ENCODE results near the gene UGT2A1.

The UGT2A1 gene

DNA sequence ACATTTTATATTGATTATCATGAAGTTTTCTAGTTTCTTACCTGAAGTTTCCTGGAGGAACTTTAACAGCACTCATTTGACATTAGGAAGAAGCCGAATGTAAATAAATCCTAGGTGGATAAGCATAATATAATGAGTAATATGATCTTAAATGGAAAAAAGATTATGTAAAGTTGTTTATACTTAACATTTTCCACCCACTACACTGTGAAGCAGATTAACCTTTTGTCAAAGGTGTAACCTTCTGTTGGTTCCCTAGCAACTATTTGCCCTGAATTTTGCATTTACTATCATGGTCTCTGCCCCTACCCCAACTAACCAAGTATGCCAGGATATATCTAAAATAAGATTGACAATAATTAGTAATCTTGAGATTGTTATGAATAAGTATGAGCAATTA lies at the start of gene UGT2A1:
Gene UGT2A1, minus strand, starts transcription at position 101 of the 400 bp plus-strand sequence. CDS start 5,603 bp downstream, outside the sequence.
- no peak within 1 kb of the TSS for H3K4me3 ChIP-seq (ENCODE audit: low read depth in 1 of 2, low read length in 2 of 2)
- H3K9me3 ChIP-seq (ENCODE audit: insufficient read depth, low read length, severe bottlenecking), result no peaks in the 10 kb centered on the region
- H2AFZ ChIP-seq (ENCODE audit: low read depth, low read length), result no peak within 1 kb of the TSS
- ATAC-seq (ENCODE audit: insufficient read depth, low read depth), result no peak
- H3K27ac ChIP-seq (ENCODE audit: low read length), result no peak within 1 kb of the TSS
- no peaks in the 10 kb centered on the region for H3K36me3 ChIP-seq (ENCODE audit: insufficient read depth, low read length)
- no peak within 1 kb of the TSS for H3K4me2 ChIP-seq (ENCODE audit: insufficient read depth, low read length)
- TF ChIP-seq, protein P1, sequence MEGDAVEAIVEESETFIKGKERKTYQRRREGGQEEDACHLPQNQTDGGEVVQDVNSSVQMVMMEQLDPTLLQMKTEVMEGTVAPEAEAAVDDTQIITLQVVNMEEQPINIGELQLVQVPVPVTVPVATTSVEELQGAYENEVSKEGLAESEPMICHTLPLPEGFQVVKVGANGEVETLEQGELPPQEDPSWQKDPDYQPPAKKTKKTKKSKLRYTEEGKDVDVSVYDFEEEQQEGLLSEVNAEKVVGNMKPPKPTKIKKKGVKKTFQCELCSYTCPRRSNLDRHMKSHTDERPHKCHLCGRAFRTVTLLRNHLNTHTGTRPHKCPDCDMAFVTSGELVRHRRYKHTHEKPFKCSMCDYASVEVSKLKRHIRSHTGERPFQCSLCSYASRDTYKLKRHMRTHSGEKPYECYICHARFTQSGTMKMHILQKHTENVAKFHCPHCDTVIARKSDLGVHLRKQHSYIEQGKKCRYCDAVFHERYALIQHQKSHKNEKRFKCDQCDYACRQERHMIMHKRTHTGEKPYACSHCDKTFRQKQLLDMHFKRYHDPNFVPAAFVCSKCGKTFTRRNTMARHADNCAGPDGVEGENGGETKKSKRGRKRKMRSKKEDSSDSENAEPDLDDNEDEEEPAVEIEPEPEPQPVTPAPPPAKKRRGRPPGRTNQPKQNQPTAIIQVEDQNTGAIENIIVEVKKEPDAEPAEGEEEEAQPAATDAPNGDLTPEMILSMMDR (IDR thresholded peaks at IDR 0.05; ENCODE audit: borderline replicate concordance, extremely low read depth, low read length, poor library complexity, severe bottlenecking), result no peak
- no peak for TF ChIP-seq EZH2 (IDR thresholded peaks at IDR 0.05; ENCODE audit: borderline replicate concordance, low read depth, low read length, severe bottlenecking)
- no peaks in the 10 kb centered on the region for H3K79me2 ChIP-seq (ENCODE audit: insufficient read depth, low read length)
- no peaks in the 10 kb centered on the region for H4K20me1 ChIP-seq (ENCODE audit: insufficient read depth, low read length)
- H3K9ac ChIP-seq (ENCODE audit: low read depth, low read length), result no peak within 1 kb of the TSS
- no peaks in the 10 kb centered on the region for H3K4me1 ChIP-seq (ENCODE audit: insufficient read depth, low read length)
- peaks cover 4% of the 10 kb centered on the region for H3K27me3 ChIP-seq (ENCODE audit: insufficient read depth, low read length, poor library complexity)
- no peak for DNase-seq

DNA sequence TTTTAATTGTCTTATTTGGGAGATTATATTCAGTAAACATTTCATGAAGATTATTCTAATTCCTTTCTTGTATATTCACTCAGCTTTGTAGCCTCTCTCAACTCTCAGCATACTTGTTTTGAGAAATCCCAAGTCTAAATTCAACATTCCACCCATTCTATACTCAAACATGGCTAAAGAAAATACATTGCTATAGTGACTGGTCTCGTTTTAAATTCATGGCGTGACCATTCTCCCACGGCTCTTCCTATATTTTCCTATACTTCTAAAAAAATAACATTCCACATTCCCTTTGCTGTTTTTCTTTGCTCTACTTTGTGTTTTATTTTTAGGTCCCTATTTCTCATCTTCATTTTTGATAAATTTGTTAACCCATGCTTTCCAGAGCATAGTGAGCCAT lies 49.2 kb upstream of the UGT2A1 start:
- Histone ChIP-seq H3K36me3 (ENCODE audit: insufficient read depth, low read length) (no peaks in the 10 kb centered on the region), H2AFZ (ENCODE audit: low read depth, low read length) (no peak overlapping the region), H3K79me2 (ENCODE audit: insufficient read depth, low read length) (no peaks in the 10 kb centered on the region), H3K27me3 (ENCODE audit: insufficient read depth, low read length, poor library complexity) (peaks cover 3% of the 10 kb centered on the region), H3K27ac (ENCODE audit: low read length) (no peak overlapping the region), H3K4me1 (ENCODE audit: insufficient read depth, low read length) (no peaks in the 10 kb centered on the region), H3K4me3 (ENCODE audit: low read depth in 1 of 2, low read length in 2 of 2) (no peak overlapping the region), H3K9me3 (ENCODE audit: insufficient read depth, low read length, severe bottlenecking) (no peaks in the 10 kb centered on the region), H3K9ac (ENCODE audit: low read depth, low read length) (no peak overlapping the region), H3K4me2 (ENCODE audit: insufficient read depth, low read length) (no peak overlapping the region), H4K20me1 (ENCODE audit: insufficient read depth, low read length) (no peaks in the 10 kb centered on the region)
- DNase-seq (no peak), ATAC-seq (ENCODE audit: insufficient read depth, low read depth) (no peak)
- TF ChIP-seq, protein P1 (IDR thresholded peaks at IDR 0.05; ENCODE audit: borderline replicate concordance, extremely low read depth, low read length, poor library complexity, severe bottlenecking), result no peak
- TF ChIP-seq EZH2 (IDR thresholded peaks at IDR 0.05; ENCODE audit: borderline replicate concordance, low read depth, low read length, severe bottlenecking), result no peak

DNA sequence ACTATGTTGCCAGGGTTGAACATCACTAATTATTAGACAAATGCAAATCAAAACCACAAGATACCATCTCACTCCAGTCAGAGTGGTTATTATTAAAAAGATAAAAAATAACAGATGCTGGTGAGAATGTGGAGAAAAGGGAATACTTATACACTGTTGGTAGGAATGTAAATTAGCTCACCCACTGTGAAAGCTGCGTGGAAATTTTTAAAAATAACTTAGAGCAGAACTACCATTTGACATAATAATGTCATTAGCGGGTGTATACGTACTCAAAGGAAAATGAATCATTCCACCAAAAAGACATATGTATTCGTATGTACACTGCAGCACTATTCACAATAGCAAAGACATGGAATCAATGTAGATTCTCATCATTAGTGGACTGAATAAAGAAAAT lies 48.6 kb upstream of the UGT2A1 start:
- H3K27me3 ChIP-seq (ENCODE audit: insufficient read depth, low read length, poor library complexity), result peaks cover 3% of the 10 kb centered on the region
- H3K27ac ChIP-seq (ENCODE audit: low read length), result no peak overlapping the region
- ATAC-seq (ENCODE audit: insufficient read depth, low read depth) (no peak), DNase-seq (no peak)
- H3K4me1 ChIP-seq (ENCODE audit: insufficient read depth, low read length), result no peaks in the 10 kb centered on the region
- no peak overlapping the region for H3K9ac ChIP-seq (ENCODE audit: low read depth, low read length)
- H3K9me3 ChIP-seq (ENCODE audit: insufficient read depth, low read length, severe bottlenecking), result no peaks in the 10 kb centered on the region
- no peaks in the 10 kb centered on the region for H3K79me2 ChIP-seq (ENCODE audit: insufficient read depth, low read length)
- no peaks in the 10 kb centered on the region for H3K36me3 ChIP-seq (ENCODE audit: insufficient read depth, low read length)
- TF ChIP-seq, protein P1 (IDR thresholded peaks at IDR 0.05; ENCODE audit: borderline replicate concordance, extremely low read depth, low read length, poor library complexity, severe bottlenecking), result no peak
- TF ChIP-seq EZH2 (IDR thresholded peaks at IDR 0.05; ENCODE audit: borderline replicate concordance, low read depth, low read length, severe bottlenecking), result no peak
- no peak overlapping the region for H3K4me3 ChIP-seq (ENCODE audit: low read depth in 1 of 2, low read length in 2 of 2)
- H4K20me1 ChIP-seq (ENCODE audit: insufficient read depth, low read length), result no peaks in the 10 kb centered on the region
- H3K4me2 ChIP-seq (ENCODE audit: insufficient read depth, low read length), result no peak overlapping the region
- no peak overlapping the region for H2AFZ ChIP-seq (ENCODE audit: low read depth, low read length)

All from DND-41 (cell line).